SK-N-SH (cell line): Measurements from ENCODE around the gene EGLN3.

Source experiments
- CTCF ChIP-seq: fragments of 200-600 bp; sonication (generic); IDR thresholded peaks from 2 replicates; pipeline ENCODE4 v1.6.1; 2017; ENCODE audit warnings: antibody characterized with exemption, mild to moderate bottlenecking, moderate library complexity
- EP300 ChIP-seq, 2 experiments: IDR thresholded peaks; 2 replicates each; pipeline versions ENCODE4 v1.4.0 to v1.6.1; 2012; ENCODE audit warnings: borderline replicate concordance in 1 of 2, low read depth in 1 of 2, low read length in 1 of 2
- SIN3A ChIP-seq: IDR thresholded peaks from 2 replicates; pipeline ENCODE4 v1.6.1; 2012; ENCODE audit warnings: low read depth, mild to moderate bottlenecking, low read length, moderate library complexity, borderline replicate concordance
- SMC3 ChIP-seq: IDR thresholded peaks from 2 replicates; pipeline ENCODE4 v1.6.1; 2012; ENCODE audit warnings: low read depth, low read length, improper control_type of control experiment

- TF ChIP-seq EP300 (IDR thresholded peaks at IDR 0.05; ENCODE audit: borderline replicate concordance in 1 of 2, low read depth in 1 of 2, low read length in 1 of 2) (no peak), SMC3 (no peak), CTCF (no peak), SIN3A (no peak)
Observed at GRCh38 chr14:33948145-33948868, 2.6 kb downstream of the EGLN3 start.
